Upper lobe of right lung (tissue), 1 donor: ENCODE results near the gene SBF1. TPM values are rescaled to one million over a fixed set of nuclear protein-coding genes. Genes with fewer than 3 reads are reported as not detected.

Source experiments
- ATAC-seq: fragments of 200-7000 bp; cut with Tn5 transposase; one replicate; pipeline ENCODE4 v1.9.1; 2020; ENCODE audit warnings: mild to moderate bottlenecking, moderate library complexity
- DNase-seq: peaks from one replicate; pipeline ENCODE4 v3.0.0-alpha.2; 2020
- H3K27ac ChIP-seq: fragments of 200-600 bp; one replicate; pipeline ENCODE4 v1.8.0; 2022
- H3K27me3 ChIP-seq: fragments of 200-600 bp; one replicate; pipeline ENCODE4 v1.8.0; 2022; ENCODE audit warnings: mild to moderate bottlenecking
- H3K36me3 ChIP-seq: fragments of 200-600 bp; one replicate; pipeline ENCODE4 v1.8.0; 2022
- H3K4me1 ChIP-seq: fragments of 200-600 bp; one replicate; pipeline ENCODE4 v1.8.0; 2022
- H3K4me3 ChIP-seq: fragments of 200-600 bp; one replicate; pipeline ENCODE4 v1.8.0; 2022; ENCODE audit warnings: mild to moderate bottlenecking
- H3K9me3 ChIP-seq: fragments of 200-600 bp; one replicate; pipeline ENCODE4 v1.8.0; 2022
- CTCF ChIP-seq: fragments of 200-600 bp; IDR thresholded peaks from one replicate; pipeline ENCODE4 v1.8.0; 2022; ENCODE audit warnings: antibody characterized with exemption
- intact Hi-C: fragments of 100-400 bp; cut with DNase I; formaldehyde crosslinking; loops from one replicate; pipeline ENCODE4 v1.11.0; 2022
- total RNA-seq: library from RNA; stranded (reverse); fragmentation: NEBNext Ultra II Directional; extraction: Animal tissue kit (Norgen Biotek cat#: 25700); gene quantifications from one replicate; pipeline ENCODE4 v1.2.1, GENCODE V29; 2021
- donor health status: DM: no; HTN: yes; CAD: no; lungs with severe emphysema.

Gene SBF1
- total RNA-seq, 1 donor from 2014 or later: 69.4 TPM

- Histone ChIP-seq H3K4me1 (no peaks in the 10 kb centered on the region), H3K27ac (no peak overlapping the region), H3K36me3 (peaks cover 97% of the 10 kb centered on the region), H3K27me3 (no peaks in the 10 kb centered on the region), H3K9me3 (no peaks in the 10 kb centered on the region), H3K4me3 (no peak overlapping the region)
- intact Hi-C loops: no loop called here
- no peak for TF ChIP-seq CTCF
- no peak for DNase-seq
- ATAC-seq: no peak
These were observed 11.5 kb downstream of the SBF1 start for GRCh38 chr22:50463188-50463900.

GRCh38 chr22:50461979-50462540, 12.8 kb downstream of the SBF1 start:
- intact Hi-C loops: no loop called here
- Histone ChIP-seq H3K36me3 (peaks cover 97% of the 10 kb centered on the region), H3K4me1 (no peaks in the 10 kb centered on the region), H3K27ac (no peak overlapping the region), H3K4me3 (no peak overlapping the region), H3K27me3 (no peaks in the 10 kb centered on the region), H3K9me3 (no peaks in the 10 kb centered on the region)
- DNase-seq: no peak
- ATAC-seq: no peak
- TF ChIP-seq CTCF: no peak

GRCh38 chr22:50461536-50461935, 13.3 kb downstream of the SBF1 start:
- no peaks in the 10 kb centered on the region for H3K4me1 ChIP-seq
- DNase-seq: no peak
- H3K36me3 ChIP-seq: peaks cover 97% of the 10 kb centered on the region
- no peak for TF ChIP-seq CTCF
- no peak overlapping the region for H3K27ac ChIP-seq
- no peak overlapping the region for H3K4me3 ChIP-seq
- H3K9me3 ChIP-seq: no peaks in the 10 kb centered on the region
- intact Hi-C loops: no loop called here
- no peaks in the 10 kb centered on the region for H3K27me3 ChIP-seq
- ATAC-seq: no peak

- Histone ChIP-seq H3K27me3 (no peaks in the 10 kb centered on the region), H3K9me3 (no peaks in the 10 kb centered on the region), H3K4me1 (no peaks in the 10 kb centered on the region), H3K4me3 (no peak overlapping the region), H3K27ac (no peak overlapping the region), H3K36me3 (peaks cover 96% of the 10 kb centered on the region)
- DNase-seq (peak; percentile 80), ATAC-seq (peak; percentile 61)
- intact Hi-C loops: no loop called here
- no peak for TF ChIP-seq CTCF
These were observed 13.9 kb downstream of the SBF1 start for GRCh38 chr22:50460938-50461337.

- Histone ChIP-seq H3K27me3 (no peaks in the 10 kb centered on the region), H3K4me3 (no peak overlapping the region), H3K4me1 (no peaks in the 10 kb centered on the region), H3K36me3 (peaks cover 97% of the 10 kb centered on the region), H3K27ac (no peak overlapping the region), H3K9me3 (no peaks in the 10 kb centered on the region)
- no peak for ATAC-seq
- no peak for TF ChIP-seq CTCF
- intact Hi-C loops: no loop called here
- no peak for DNase-seq
These were observed 15.2 kb downstream of the SBF1 start for GRCh38 chr22:50459496-50460140.
